ENCODE measurements around the gene PPP2R5A. TPM values are rescaled to one million over a fixed set of nuclear protein-coding genes. Genes with fewer than 3 reads are reported as not detected.
A peak's percentile ranks its signal among the peaks of the same experiment; 100 is the strongest.

Gene PPP2R5A
- total and polyA plus RNA-seq, 2 of the 13 experiments (the other 11 are each of a cell fraction or from before 2014, with no cell fraction given) = 22.0 to 31.4 TPM

DNA sequence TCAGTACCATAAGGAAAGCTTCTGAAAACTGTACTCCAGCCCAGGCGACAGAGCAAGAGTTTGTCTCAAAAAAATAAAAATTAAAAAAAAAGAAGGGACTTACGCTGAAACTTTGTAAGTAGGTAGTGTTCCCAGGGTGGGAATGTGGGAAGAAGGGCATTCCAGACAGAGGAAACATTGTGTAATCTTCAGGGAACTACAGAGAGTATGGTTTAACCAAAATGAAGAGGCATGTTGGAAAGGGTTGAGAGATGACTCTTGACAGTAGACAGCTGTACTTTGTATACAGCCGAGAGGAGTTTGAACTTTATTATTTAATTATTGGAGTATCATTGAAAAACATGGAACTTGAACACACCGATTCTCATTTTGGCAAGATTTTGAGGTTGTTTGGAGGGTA is 43.0 kb downstream of the PPP2R5A start (continued):
- TF ChIP-seq, protein P1, sequence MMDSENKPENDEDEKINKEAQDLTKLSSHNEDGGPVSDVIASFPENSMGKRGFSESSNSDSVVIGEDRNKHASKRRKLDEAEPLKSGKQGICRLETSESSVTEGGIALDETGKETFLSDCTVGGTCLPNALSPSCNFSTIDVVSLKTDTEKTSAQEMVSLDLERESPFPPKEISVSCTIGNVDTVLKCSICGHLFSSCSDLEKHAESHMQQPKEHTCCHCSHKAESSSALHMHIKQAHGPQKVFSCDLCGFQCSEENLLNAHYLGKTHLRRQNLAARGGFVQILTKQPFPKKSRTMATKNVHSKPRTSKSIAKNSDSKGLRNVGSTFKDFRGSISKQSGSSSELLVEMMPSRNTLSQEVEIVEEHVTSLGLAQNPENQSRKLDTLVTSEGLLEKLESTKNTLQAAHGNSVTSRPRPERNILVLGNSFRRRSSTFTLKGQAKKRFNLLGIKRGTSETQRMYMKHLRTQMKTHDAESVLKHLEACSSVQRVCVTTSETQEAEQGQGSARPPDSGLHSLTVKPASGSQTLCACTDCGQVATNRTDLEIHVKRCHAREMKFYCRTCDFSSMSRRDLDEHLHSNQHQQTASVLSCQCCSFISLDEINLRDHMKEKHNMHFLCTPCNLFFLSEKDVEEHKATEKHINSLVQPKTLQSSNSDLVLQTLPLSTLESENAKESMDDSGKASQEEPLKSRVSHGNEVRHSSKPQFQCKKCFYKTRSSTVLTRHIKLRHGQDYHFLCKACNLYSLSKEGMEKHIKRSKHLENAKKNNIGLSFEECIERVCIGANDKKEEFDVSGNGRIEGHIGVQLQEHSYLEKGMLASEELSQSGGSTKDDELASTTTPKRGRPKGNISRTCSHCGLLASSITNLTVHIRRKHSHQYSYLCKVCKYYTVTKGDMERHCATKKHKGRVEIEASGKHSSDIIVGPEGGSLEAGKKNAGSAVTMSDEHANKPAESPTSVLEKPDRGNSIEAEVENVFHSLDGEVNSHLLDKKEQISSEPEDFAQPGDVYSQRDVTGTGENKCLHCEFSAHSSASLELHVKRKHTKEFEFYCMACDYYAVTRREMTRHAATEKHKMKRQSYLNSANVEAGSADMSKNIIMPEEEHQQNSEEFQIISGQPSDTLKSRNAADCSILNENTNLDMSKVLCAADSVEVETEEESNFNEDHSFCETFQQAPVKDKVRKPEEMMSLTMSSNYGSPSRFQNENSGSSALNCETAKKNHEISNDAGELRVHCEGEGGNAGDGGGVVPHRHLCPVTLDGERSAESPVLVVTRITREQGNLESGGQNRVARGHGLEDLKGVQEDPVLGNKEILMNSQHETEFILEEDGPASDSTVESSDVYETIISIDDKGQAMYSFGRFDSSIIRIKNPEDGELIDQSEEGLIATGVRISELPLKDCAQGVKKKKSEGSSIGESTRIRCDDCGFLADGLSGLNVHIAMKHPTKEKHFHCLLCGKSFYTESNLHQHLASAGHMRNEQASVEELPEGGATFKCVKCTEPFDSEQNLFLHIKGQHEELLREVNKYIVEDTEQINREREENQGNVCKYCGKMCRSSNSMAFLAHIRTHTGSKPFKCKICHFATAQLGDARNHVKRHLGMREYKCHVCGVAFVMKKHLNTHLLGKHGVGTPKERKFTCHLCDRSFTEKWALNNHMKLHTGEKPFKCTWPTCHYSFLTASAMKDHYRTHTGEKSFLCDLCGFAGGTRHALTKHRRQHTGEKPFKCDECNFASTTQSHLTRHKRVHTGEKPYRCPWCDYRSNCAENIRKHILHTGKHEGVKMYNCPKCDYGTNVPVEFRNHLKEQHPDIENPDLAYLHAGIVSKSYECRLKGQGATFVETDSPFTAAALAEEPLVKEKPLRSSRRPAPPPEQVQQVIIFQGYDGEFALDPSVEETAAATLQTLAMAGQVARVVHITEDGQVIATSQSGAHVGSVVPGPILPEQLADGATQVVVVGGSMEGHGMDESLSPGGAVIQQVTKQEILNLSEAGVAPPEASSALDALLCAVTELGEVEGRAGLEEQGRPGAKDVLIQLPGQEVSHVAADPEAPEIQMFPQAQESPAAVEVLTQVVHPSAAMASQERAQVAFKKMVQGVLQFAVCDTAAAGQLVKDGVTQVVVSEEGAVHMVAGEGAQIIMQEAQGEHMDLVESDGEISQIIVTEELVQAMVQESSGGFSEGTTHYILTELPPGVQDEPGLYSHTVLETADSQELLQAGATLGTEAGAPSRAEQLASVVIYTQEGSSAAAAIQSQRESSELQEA (CRISPR knock-in tag; IDR thresholded peaks at IDR 0.05; ENCODE audit: not compliant biosample characterization) = no peak

DNA sequence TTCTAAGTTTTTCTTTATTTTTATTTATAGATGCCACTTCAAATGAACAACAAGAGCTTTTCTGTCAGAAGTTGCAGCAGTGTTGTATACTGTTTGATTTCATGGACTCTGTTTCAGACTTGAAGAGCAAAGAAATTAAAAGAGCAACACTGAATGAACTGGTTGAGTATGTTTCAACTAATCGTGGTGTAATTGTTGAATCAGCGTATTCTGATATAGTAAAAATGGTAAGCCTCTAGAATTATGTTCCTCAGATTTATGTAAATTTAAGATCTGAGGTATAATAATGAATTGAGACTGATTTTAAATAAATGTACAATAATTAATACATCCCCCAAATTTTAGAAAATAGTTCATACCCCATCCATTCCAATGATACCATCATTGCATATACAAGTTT is 43.9 kb downstream of the PPP2R5A start:
- H3K9me3 ChIP-seq (ENCODE audit: low read length) = no peaks in the 10 kb centered on the region
- no peak overlapping the region for H3K4me3 ChIP-seq (replicated peaks in 1 of 3; ENCODE audit: insufficient read depth in 1 of 3, low read depth in 2 of 3, low read length in 3 of 3)
- H3K4me1 ChIP-seq (ENCODE audit: insufficient read depth, low read length) = no peaks in the 10 kb centered on the region
- 100% methylated on average over 2 of the region's 2 CpGs for WGBS (ENCODE audit: low lambda C conversion rate)
- FAIRE-seq (no peak), ATAC-seq (no peak), DNase-seq (ENCODE audit: low spot score) (no peak)
- H3K4me2 ChIP-seq (ENCODE audit: low read depth, low read length) = no peak overlapping the region
- no peak overlapping the region for H2AFZ ChIP-seq (ENCODE audit: low read length)
- H3K79me2 ChIP-seq (ENCODE audit: insufficient read depth, low read length) = peaks cover 8% of the 10 kb centered on the region
- ChIA-PET CTCF (ENCODE audit: low intra/inter-chr PET ratio, low total read pairs) (no interaction called here), POLR2A (no interaction called here)
- no peak overlapping the region for H3K27ac ChIP-seq (ENCODE audit: extremely low read length, insufficient read depth, low read length)
- H3K36me3 ChIP-seq (replicated peaks in 1 of 2; ENCODE audit: control insufficient read depth in 1 of 2, insufficient read depth in 2 of 2, low read length in 2 of 2) = peaks cover 0 to 24% of the 10 kb centered on the region in 2 experiments; a peak in 3 of 5 replicates
- in situ Hi-C loops (cut with HindIII; ENCODE audit: extremely low pct_ligation_motif_present, low pct_unique_long_range_greater_than_20kb) (no loop called here), intact Hi-C loops (cut with micrococcal nuclease; ENCODE audit: unreplicated experiment) (no loop called here)
- TF ChIP-seq MAFF (IDR thresholded peaks at IDR 0.05; ENCODE audit: low read depth, low read length) = peak; percentile 91
- TF ChIP-seq, protein P2, sequence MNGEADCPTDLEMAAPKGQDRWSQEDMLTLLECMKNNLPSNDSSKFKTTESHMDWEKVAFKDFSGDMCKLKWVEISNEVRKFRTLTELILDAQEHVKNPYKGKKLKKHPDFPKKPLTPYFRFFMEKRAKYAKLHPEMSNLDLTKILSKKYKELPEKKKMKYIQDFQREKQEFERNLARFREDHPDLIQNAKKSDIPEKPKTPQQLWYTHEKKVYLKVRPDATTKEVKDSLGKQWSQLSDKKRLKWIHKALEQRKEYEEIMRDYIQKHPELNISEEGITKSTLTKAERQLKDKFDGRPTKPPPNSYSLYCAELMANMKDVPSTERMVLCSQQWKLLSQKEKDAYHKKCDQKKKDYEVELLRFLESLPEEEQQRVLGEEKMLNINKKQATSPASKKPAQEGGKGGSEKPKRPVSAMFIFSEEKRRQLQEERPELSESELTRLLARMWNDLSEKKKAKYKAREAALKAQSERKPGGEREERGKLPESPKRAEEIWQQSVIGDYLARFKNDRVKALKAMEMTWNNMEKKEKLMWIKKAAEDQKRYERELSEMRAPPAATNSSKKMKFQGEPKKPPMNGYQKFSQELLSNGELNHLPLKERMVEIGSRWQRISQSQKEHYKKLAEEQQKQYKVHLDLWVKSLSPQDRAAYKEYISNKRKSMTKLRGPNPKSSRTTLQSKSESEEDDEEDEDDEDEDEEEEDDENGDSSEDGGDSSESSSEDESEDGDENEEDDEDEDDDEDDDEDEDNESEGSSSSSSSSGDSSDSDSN (CRISPR knock-in tag; IDR thresholded peaks at IDR 0.05) = no peak
- peak; percentile 87 to 90 for TF ChIP-seq MAFK (conservative IDR thresholded peaks at IDR 0.05 in 1 of 2, IDR thresholded peaks at IDR 0.05 in 1 of 2; ENCODE audit: low read length in 2 of 2)
- TF ChIP-seq, protein P3, sequence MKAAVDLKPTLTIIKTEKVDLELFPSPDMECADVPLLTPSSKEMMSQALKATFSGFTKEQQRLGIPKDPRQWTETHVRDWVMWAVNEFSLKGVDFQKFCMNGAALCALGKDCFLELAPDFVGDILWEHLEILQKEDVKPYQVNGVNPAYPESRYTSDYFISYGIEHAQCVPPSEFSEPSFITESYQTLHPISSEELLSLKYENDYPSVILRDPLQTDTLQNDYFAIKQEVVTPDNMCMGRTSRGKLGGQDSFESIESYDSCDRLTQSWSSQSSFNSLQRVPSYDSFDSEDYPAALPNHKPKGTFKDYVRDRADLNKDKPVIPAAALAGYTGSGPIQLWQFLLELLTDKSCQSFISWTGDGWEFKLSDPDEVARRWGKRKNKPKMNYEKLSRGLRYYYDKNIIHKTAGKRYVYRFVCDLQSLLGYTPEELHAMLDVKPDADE (CRISPR knock-in tag; IDR thresholded peaks at IDR 0.05) = no peak
- H4K20me1 ChIP-seq (ENCODE audit: insufficient read depth, low read length) = peaks cover 16% of the 10 kb centered on the region
- BruUV-seq (replicated peaks) = no TSS peak
- H3K9ac ChIP-seq (ENCODE audit: insufficient read depth, low read depth, low read length) = no peak overlapping the region
- H3K27me3 ChIP-seq (ENCODE audit: control insufficient read depth in 1 of 2, insufficient read depth in 2 of 2, low read length in 2 of 2) = no peaks in the 10 kb centered on the region

All from HepG2 (cell line).